Kidney (tissue), 14 donors: Measurements from ENCODE around the gene PTPRG. TPM values are rescaled to one million over a fixed set of nuclear protein-coding genes. Genes with fewer than 3 reads are reported as not detected.

Experiments used
- DNase-seq, 5 donors: peaks; one replicate each; pipeline ENCODE4 v3.0.0-alpha.2; 2013 to 2020
- FAIRE-seq: peaks from 2 replicates; lab custom pipeline; 2012; peaks lifted over from hg19 to GRCh38; lab: Jason Lieb, UNC
- H3K27ac ChIP-seq, 2 donors: one replicate each; pipeline ENCODE4 v1.7.0; 2013; ENCODE audit warnings: low read depth in 2 of 2, low read length in 2 of 2, inconsistent platforms in 1 of 2
- H3K27me3 ChIP-seq: one replicate; pipeline ENCODE4 v1.7.1; 2013; ENCODE audit warnings: low read length, inconsistent platforms; ENCODE audit not compliant: control insufficient read depth, insufficient read depth
- H3K36me3 ChIP-seq, 3 donors: one replicate each; pipeline versions ENCODE4 v1.7.0 to v1.7.1; 2013; ENCODE audit warnings: low read length in 3 of 3, control low read depth in 1 of 3, inconsistent platforms in 1 of 3; ENCODE audit not compliant: insufficient read depth in 3 of 3, control insufficient read depth in 2 of 3
- H3K4me1 ChIP-seq, 3 donors: one replicate each; pipeline versions ENCODE4 v1.7.0 to v1.7.1; 2013; ENCODE audit warnings: low read length in 3 of 3, inconsistent platforms in 1 of 3, low read depth in 1 of 3; ENCODE audit not compliant: control insufficient read depth in 2 of 3, insufficient read depth in 2 of 3
- H3K4me3 ChIP-seq, 3 donors: one replicate each; pipeline versions ENCODE4 v1.7.0 to v1.8.1; 2013; ENCODE audit warnings: low read length in 3 of 3, control low read depth in 1 of 3, inconsistent platforms in 1 of 3
- H3K9ac ChIP-seq, 3 donors: one replicate each; pipeline versions ENCODE4 v1.7.0 to v1.7.1; 2013; ENCODE audit warnings: low read length in 3 of 3, control low read depth in 1 of 3, inconsistent platforms in 1 of 3
- H3K9me3 ChIP-seq, 3 donors: one replicate each; pipeline versions ENCODE4 v1.7.0 to v1.7.1; 2013; ENCODE audit warnings: low read length in 3 of 3, control low read depth in 1 of 3, inconsistent platforms in 1 of 3; ENCODE audit not compliant: control insufficient read depth in 2 of 3, insufficient read depth in 1 of 3
- CTCF ChIP-seq: IDR thresholded peaks from 3 replicates; pipeline ENCODE4 v1.5.1; 2012; ENCODE audit warnings: mild to moderate bottlenecking, moderate library complexity, borderline replicate concordance; ENCODE audit not compliant: insufficient read depth; ENCODE audit errors: extremely low read depth
- intact Hi-C: fragments of 100-400 bp; cut with DNase I; formaldehyde crosslinking; loops from one replicate; pipeline ENCODE4 v1.11.1; 2022
- polyA plus RNA-seq: library from polyadenylated mRNA; stranded (reverse); fragments of 350-450 nt; fragmentation: Illumina TruSeq; extraction: RNeasy Lipid Tissue Mini Kit (QIAGEN cat#74804); gene quantifications from one replicate; pipeline ENCODE4 v1.2.3, GENCODE V29; 2014; ENCODE audit warnings: low read depth, low replicate concordance; ENCODE audit not compliant: insufficient read depth
- total RNA-seq: library from RNA; stranded (reverse); fragmentation: NEBNext Ultra II Directional; extraction: Animal tissue kit (Norgen Biotek cat#: 25700); gene quantifications from one replicate; pipeline ENCODE4 v1.2.1, GENCODE V29; 2021
- donor health status: control.
- donor health status: control.
- donor health status: control.
- donor health status: control.
- donor health status: control.
- donor health status: DM: yes; HTN: yes; CAD: no.
- donor health status: Normal renal cell carcinoma (clear cell type).

Gene PTPRG
- total and polyA plus RNA-seq, 2 donors from 2014 or later, result 9.2 to 154 TPM

GRCh38 chr3:61719278-61719977 is 158.1 kb downstream of the PTPRG start:
- H3K27me3 ChIP-seq, result no peaks in the 10 kb centered on the region
- DNase-seq, result no peak
- intact Hi-C loops, result no loop called here
- H3K9ac ChIP-seq, result no peak overlapping the region
- H3K4me1 ChIP-seq, result peaks cover 0 to 3% (median 0%) of the 10 kb centered on the region in 3 donors
- FAIRE-seq, result no peak
- no peak for TF ChIP-seq CTCF
- H3K4me3 ChIP-seq, result no peak overlapping the region
- H3K36me3 ChIP-seq, result no peaks in the 10 kb centered on the region
- H3K27ac ChIP-seq, result no peak overlapping the region
- H3K9me3 ChIP-seq, result no peaks in the 10 kb centered on the region

GRCh38 chr3:61723038-61723437 is 161.7 kb downstream of the PTPRG start:
- intact Hi-C loops, result no loop called here
- peaks cover 3 to 24% (median 5%) of the 10 kb centered on the region in 3 donors for H3K4me1 ChIP-seq
- no peak for FAIRE-seq

GRCh38 chr3:61724183-61724582 is 162.8 kb downstream of the PTPRG start:
- Histone ChIP-seq H3K36me3 (no peaks in the 10 kb centered on the region), H3K9ac (no peak overlapping the region), H3K9me3 (no peaks in the 10 kb centered on the region), H3K4me1 (peaks cover 4 to 24% (median 8%) of the 10 kb centered on the region in 3 donors), H3K27me3 (no peaks in the 10 kb centered on the region), H3K27ac (no peak overlapping the region), H3K4me3 (no peak overlapping the region)
- FAIRE-seq, result no peak
- no peak for TF ChIP-seq CTCF
- DNase-seq, result no peak
- intact Hi-C loops, result no loop called here

More at GRCh38 chr3:61723038-61723437, 161.7 kb downstream of the PTPRG start:
- Histone ChIP-seq H3K9ac (no peak overlapping the region), H3K4me3 (no peak overlapping the region), H3K36me3 (no peaks in the 10 kb centered on the region), H3K9me3 (no peaks in the 10 kb centered on the region), H3K27me3 (no peaks in the 10 kb centered on the region), H3K27ac (no peak overlapping the region)
- TF ChIP-seq CTCF, result no peak
- DNase-seq, result no peak

- no peak for TF ChIP-seq CTCF
- no peaks in the 10 kb centered on the region for H3K27me3 ChIP-seq
- no peaks in the 10 kb centered on the region for H3K36me3 ChIP-seq
- H3K9ac ChIP-seq, result no peak overlapping the region
- intact Hi-C loops, result no loop called here
- peaks cover 4 to 25% (median 10%) of the 10 kb centered on the region in 3 donors for H3K4me1 ChIP-seq
- no peak overlapping the region for H3K27ac ChIP-seq
- no peaks in the 10 kb centered on the region for H3K9me3 ChIP-seq
- DNase-seq (no peak), FAIRE-seq (no peak)
- no peak overlapping the region for H3K4me3 ChIP-seq
These were observed 163.4 kb downstream of the PTPRG start for GRCh38 chr3:61724801-61725200.
